GM23338 (cell line): Measurements from ENCODE around the gene ERI3. TPM values are rescaled to one million over a fixed set of nuclear protein-coding genes. Genes with fewer than 3 reads are reported as not detected.

ENCODE experiments used
- ATAC-seq: fragments of 200-7000 bp; cut with Tn5 transposase; 3 replicates; pipeline ENCODE4 v1.9.1; 2020
- DNase-seq: peaks from one replicate; pipeline ENCODE4 v3.0.0-alpha.2; 2015; ENCODE audit warnings: low spot score
- H2AFZ ChIP-seq: fragments of 200-600 bp; sonication (generic); 2 replicates; pipeline ENCODE4 v1.8.0; 2016; ENCODE audit warnings: antibody characterized with exemption, mild to moderate bottlenecking, moderate library complexity
- H3F3A ChIP-seq: fragments of 200-600 bp; sonication (generic); replicated peaks from 2 replicates; pipeline ENCODE4 v1.8.0; 2017; ENCODE audit warnings: antibody characterized with exemption, mixed run types, low read depth
- H3K27ac ChIP-seq: fragments of 200-600 bp; sonication (generic); 2 replicates; pipeline ENCODE4 v1.6.1; 2016; ENCODE audit warnings: low read depth
- H3K27me3 ChIP-seq: fragments of 200-600 bp; sonication (generic); 2 replicates; pipeline ENCODE4 v1.8.0; 2016; ENCODE audit warnings: mild to moderate bottlenecking, mixed run types, moderate library complexity; ENCODE audit not compliant: insufficient read depth
- H3K36me3 ChIP-seq: fragments of 200-600 bp; sonication (generic); 2 replicates; pipeline ENCODE4 v1.8.0; 2016; ENCODE audit warnings: mild to moderate bottlenecking; ENCODE audit not compliant: insufficient read depth
- H3K4me1 ChIP-seq: fragments of 200-600 bp; sonication (generic); 2 replicates; pipeline ENCODE4 v1.8.0; 2016; ENCODE audit warnings: mild to moderate bottlenecking, moderate library complexity; ENCODE audit not compliant: insufficient read depth
- H3K4me2 ChIP-seq: fragments of 200-600 bp; sonication (generic); 2 replicates; pipeline ENCODE4 v1.7.1; 2017; ENCODE audit warnings: mixed run types
- H3K4me3 ChIP-seq: fragments of 200-600 bp; sonication (generic); 2 replicates; pipeline ENCODE4 v1.6.1; 2016; ENCODE audit warnings: mixed run types
- H3K79me2 ChIP-seq: fragments of 200-600 bp; sonication (generic); replicated peaks from 2 replicates; pipeline ENCODE4 v1.8.0; 2017; ENCODE audit warnings: mild to moderate bottlenecking; ENCODE audit not compliant: insufficient read depth
- H3K9me2 ChIP-seq: fragments of 200-600 bp; sonication (generic); 2 replicates; pipeline ENCODE4 v1.8.0; 2017; ENCODE audit not compliant: insufficient read depth
- H4K20me1 ChIP-seq: fragments of 200-600 bp; sonication (generic); replicated peaks from 2 replicates; pipeline ENCODE4 v1.8.0; 2017; ENCODE audit warnings: mild to moderate bottlenecking; ENCODE audit not compliant: insufficient read depth
- H3K27ac Mint-ChIP-seq: 2 replicates; pipeline ENCODE4 v1.8.0; 2020; ENCODE audit warnings: inconsistent platforms, mild to moderate bottlenecking, moderate library complexity, mixed read lengths
- H3K27me3 Mint-ChIP-seq: 3 replicates; pipeline ENCODE4 v1.8.0; 2022; ENCODE audit warnings: low read depth, mild to moderate bottlenecking, moderate library complexity, mixed read lengths, inconsistent platforms; ENCODE audit not compliant: insufficient read depth, poor library complexity
- H3K36me3 Mint-ChIP-seq: 3 replicates; pipeline ENCODE4 v1.8.0; 2021; ENCODE audit warnings: low read depth, mild to moderate bottlenecking, inconsistent platforms, moderate library complexity, mixed read lengths
- H3K4me1 Mint-ChIP-seq: 3 replicates; pipeline ENCODE4 v1.8.0; 2020; ENCODE audit warnings: mild to moderate bottlenecking, inconsistent platforms, mixed read lengths
- H3K4me3 Mint-ChIP-seq: 3 replicates; pipeline ENCODE4 v1.8.0; 2021; ENCODE audit warnings: moderate library complexity, mild to moderate bottlenecking, inconsistent platforms, mixed read lengths
- H3K9me3 Mint-ChIP-seq: 3 replicates; pipeline ENCODE4 v1.8.0; 2020; ENCODE audit warnings: moderate library complexity, mild to moderate bottlenecking, inconsistent platforms, mixed read lengths
- CTCF ChIP-seq, 2 experiments: fragments of 200-600 bp in 1 of 2; sonication (generic) in 1 of 2; conservative IDR thresholded peaks; 2 replicates each; pipeline versions ENCODE4 v1.5.1 to v1.6.1; 2016 to 2017; ENCODE audit warnings: antibody characterized with exemption in 2 of 2, low read depth in 2 of 2, mild to moderate bottlenecking in 2 of 2, moderate library complexity in 1 of 2
- EZH2phosphoT487 ChIP-seq: fragments of 200-600 bp; sonication (generic); IDR thresholded peaks from one replicate; pipeline ENCODE4 v1.8.1; 2018; ENCODE audit warnings: antibody characterized with exemption; ENCODE audit not compliant: unreplicated experiment
- JUNB ChIP-seq: IDR thresholded peaks from one replicate; pipeline ENCODE4 v1.6.1; 2016; ENCODE audit warnings: antibody characterized with exemption; ENCODE audit not compliant: unreplicated experiment
- STAT1 ChIP-seq: IDR thresholded peaks from one replicate; pipeline ENCODE4 v1.6.1; 2016; ENCODE audit warnings: antibody characterized with exemption; ENCODE audit not compliant: unreplicated experiment
- ZNF114 ChIP-seq: fragments of 250-450 bp; sonication (Bioruptor Pico); IDR thresholded peaks from 2 replicates; pipeline ENCODE4 v1.5.0; 2020; ENCODE audit warnings: mild to moderate bottlenecking, moderate library complexity
- polyA plus RNA-seq: library from polyadenylated mRNA; unstranded; fragments of >200 nt; fragmentation: Nextera tagmentation; extraction: Ambion mirVana; gene quantifications from 2 replicates; pipeline ENCODE4 v1.2.1, GENCODE V29; 2016
- total RNA-seq: library from RNA; depleted of rRNA; stranded (reverse); fragments of >200 nt; shearing (Covaris generic); gene quantifications from 2 replicates; pipeline ENCODE4 v1.2.3, GENCODE V29; 2014

ERI3 gene
- total and polyA plus RNA-seq, 2 experiments from 2014 or later, result 63.0 to 70.1 TPM

- H2AFZ ChIP-seq, result no peak overlapping the region
- 0 out of 2 replicates have a peak, but pooled peaks cover 5% of the 10 kb centered on the region for H3F3A ChIP-seq
- Mint-ChIP-seq H3K27ac (no peak overlapping the region), H3K36me3 (peaks cover 29% of the 10 kb centered on the region), H3K9me3 (no peaks in the 10 kb centered on the region), H3K4me3 (no peak overlapping the region), H3K4me1 (peaks cover 30% of the 10 kb centered on the region), H3K27me3 (no peaks in the 10 kb centered on the region)
- H3K79me2 ChIP-seq, result peaks cover 9% of the 10 kb centered on the region
- TF ChIP-seq EZH2phosphoT487 (no peak), CTCF (conservative IDR thresholded peaks at IDR 0.05; ENCODE audit: low read depth in 2 of 2) (no peak), ZNF114 (CRISPR knock-in tag) (no peak), JUNB (no peak)
- peaks cover 7% of the 10 kb centered on the region; the same call in 1 of the 2 replicates for H3K4me1 ChIP-seq
- H3K27ac ChIP-seq, result no peak overlapping the region
- H3K27me3 ChIP-seq, result no peaks in the 10 kb centered on the region
- H3K36me3 ChIP-seq, result peaks cover 5% of the 10 kb centered on the region; the same call in 1 of the 2 replicates
- H3K9me2 ChIP-seq, result no peaks in the 10 kb centered on the region
- no peak overlapping the region for H3K4me3 ChIP-seq
- no peak for DNase-seq
- peaks cover 23% of the 10 kb centered on the region for H4K20me1 ChIP-seq
- ATAC-seq, result no peak
- no peak overlapping the region for H3K4me2 ChIP-seq
Observed at GRCh38 chr1:44321466-44321865, 33.6 kb downstream of the ERI3 start.

GRCh38 chr1:44318097-44319088 lies 36.7 kb downstream of the ERI3 start:
- Histone ChIP-seq H3K79me2 (no peaks in the 10 kb centered on the region), H3K27me3 (no peaks in the 10 kb centered on the region), H3K4me3 (no peak overlapping the region), H3K36me3 (peaks cover 6% of the 10 kb centered on the region; the same call in 1 of the 2 replicates), H3F3A (0 out of 2 replicates have a peak, but pooled peaks cover 5% of the 10 kb centered on the region), H3K27ac (no peak overlapping the region), H3K4me2 (0 out of 2 replicates have a peak overlapping the region, but pooled peaks have one; percentile 7), H4K20me1 (peaks cover 41% of the 10 kb centered on the region), H3K9me2 (no peaks in the 10 kb centered on the region), H2AFZ (no peak overlapping the region), H3K4me1 (peaks cover 14% of the 10 kb centered on the region; the same call in 1 of the 2 replicates)
- peak; percentile 75 to 99 for TF ChIP-seq CTCF (conservative IDR thresholded peaks at IDR 0.05; ENCODE audit: low read depth in 2 of 2)
- no peak for TF ChIP-seq STAT1
- Mint-ChIP-seq H3K4me3 (no peak overlapping the region; the same call in 2 of the 3 replicates), H3K4me1 (peaks cover 41% of the 10 kb centered on the region), H3K27me3 (no peaks in the 10 kb centered on the region), H3K36me3 (peaks cover 28% of the 10 kb centered on the region), H3K27ac (no peak overlapping the region; the same call in 1 of the 2 replicates), H3K9me3 (no peaks in the 10 kb centered on the region)
- peak; percentile 95 for DNase-seq
- ATAC-seq, result peak; percentile 91
